ENCODE results near the gene RARG.

RARG gene

DNA sequence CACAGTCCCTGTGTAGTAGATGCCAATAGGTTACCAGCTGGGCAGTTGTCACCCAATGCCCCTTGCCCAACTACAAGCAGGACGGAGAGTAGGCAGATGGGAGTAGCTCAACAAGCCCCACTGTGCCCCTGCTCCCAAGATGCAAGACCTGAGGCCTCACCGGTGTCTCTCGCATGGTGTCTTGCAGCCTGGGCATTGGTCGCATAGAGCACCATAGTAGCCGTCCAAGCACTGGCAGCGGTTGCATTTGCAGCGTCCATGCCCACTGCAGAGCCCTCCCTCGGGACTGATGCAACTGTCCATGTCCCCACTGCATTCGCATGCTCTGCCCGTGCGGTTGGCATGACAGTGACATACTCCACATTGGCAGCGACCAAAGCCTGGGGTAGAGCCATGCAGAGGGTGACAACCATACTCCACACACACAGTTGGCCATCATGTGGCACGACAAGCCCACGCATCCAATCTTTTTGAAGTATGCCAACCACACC lies 39.4 kb downstream of the RARG start:
- Histone ChIP-seq H3K27me3 (ENCODE audit: control insufficient read depth in 1 of 2, insufficient read depth in 1 of 2, low read length in 2 of 2) (peaks cover 0 to 42% of the 10 kb centered on the region in 2 experiments), H3K14ac (ENCODE audit: low read length in 2 of 2) (no peak overlapping the region), H3K27ac (ENCODE audit: low read length, poor library complexity, severe bottlenecking) (no peak overlapping the region), H3K9me3 (ENCODE audit: control insufficient read depth, low read length) (no peaks in the 10 kb centered on the region), H4K91ac (ENCODE audit: low read length) (no peak overlapping the region), H3K18ac (ENCODE audit: low read depth in 1 of 2, low read length in 2 of 2) (no peak overlapping the region), H3K4me3 (ENCODE audit: insufficient read depth in 1 of 2, low read depth in 1 of 2, low read length in 2 of 2) (no peak overlapping the region), H2BK5ac (ENCODE audit: low read depth, low read length, poor library complexity, severe bottlenecking) (no peak overlapping the region), H4K8ac (ENCODE audit: low read length) (no peak overlapping the region), H3K4me1 (ENCODE audit: control insufficient read depth, insufficient read depth, low read depth, low read length) (peaks cover 6% of the 10 kb centered on the region), H3K23ac (ENCODE audit: low read length in 2 of 2) (no peak overlapping the region), H3K36me3 (ENCODE audit: control insufficient read depth in 1 of 2, insufficient read depth in 2 of 2, low read depth in 1 of 2, low read length in 2 of 2) (peaks cover 28 to 33% of the 10 kb centered on the region in 2 experiments), H2BK12ac (ENCODE audit: low read length in 2 of 2) (no peak overlapping the region), H2BK120ac (ENCODE audit: low read depth, low read length) (no peak overlapping the region), H2BK15ac (ENCODE audit: low read depth, poor library complexity, severe bottlenecking) (no peak overlapping the region), H3K4ac (ENCODE audit: low read depth in 1 of 2, low read length in 2 of 2) (no peak overlapping the region), H3K9ac (ENCODE audit: low read length) (no peak overlapping the region), H3K4me2 (ENCODE audit: low read length, poor library complexity, severe bottlenecking) (no peak overlapping the region), H2AK5ac (ENCODE audit: low read length, severe bottlenecking) (no peak overlapping the region), H2AFZ (ENCODE audit: low read depth, low read length) (no peak overlapping the region), H3K79me1 (replicated peaks; ENCODE audit: low read length, poor library complexity, severe bottlenecking) (no peaks in the 10 kb centered on the region)
- DNase-seq, result no peak
- 95% methylated on average over 14 of the region's 14 CpGs for WGBS

DNA sequence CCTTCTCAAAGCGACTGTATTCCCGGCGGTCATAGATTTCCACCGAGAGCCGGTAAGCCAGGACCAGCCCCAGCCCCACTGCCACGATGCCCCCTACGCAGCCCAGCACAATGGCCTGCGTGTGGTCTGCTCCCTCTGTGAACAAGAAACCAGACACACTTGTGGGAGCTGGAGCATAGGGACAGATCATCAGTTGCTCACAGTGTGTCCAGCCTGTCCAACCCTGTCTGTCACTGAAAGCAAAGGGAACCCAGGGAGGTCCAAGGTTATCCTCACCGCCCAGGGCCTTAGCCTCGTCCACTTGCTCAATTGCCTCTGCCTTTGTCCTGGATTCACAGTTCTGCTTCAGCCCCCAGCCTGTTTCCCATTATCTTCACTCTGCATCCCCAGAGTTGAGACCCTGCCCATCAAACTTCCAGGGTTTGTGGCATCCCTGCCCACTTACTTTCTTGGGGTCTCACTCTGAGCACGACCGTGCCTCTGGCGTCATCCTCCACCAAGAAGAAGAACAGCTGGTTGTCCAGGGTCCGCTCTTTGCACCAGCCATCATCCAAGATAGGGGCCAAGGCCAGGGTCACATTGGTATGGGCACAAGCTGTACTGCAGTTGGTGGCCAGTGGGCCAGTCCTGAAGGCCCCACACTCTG lies 40.0 kb downstream of the RARG start:
- Histone ChIP-seq H3K9me3 (ENCODE audit: control insufficient read depth, low read length) (no peaks in the 10 kb centered on the region), H3K4me2 (ENCODE audit: low read length, poor library complexity, severe bottlenecking) (no peak overlapping the region), H3K36me3 (ENCODE audit: control insufficient read depth in 1 of 2, insufficient read depth in 2 of 2, low read depth in 1 of 2, low read length in 2 of 2) (peaks cover 34 to 39% of the 10 kb centered on the region in 2 experiments), H2BK12ac (ENCODE audit: low read length in 2 of 2) (no peak overlapping the region), H4K91ac (ENCODE audit: low read length) (no peak overlapping the region), H3K27me3 (ENCODE audit: control insufficient read depth in 1 of 2, insufficient read depth in 1 of 2, low read length in 2 of 2) (peaks cover 0 to 36% of the 10 kb centered on the region in 2 experiments), H2BK120ac (ENCODE audit: low read depth, low read length) (no peak overlapping the region), H3K9ac (ENCODE audit: low read length) (no peak overlapping the region), H3K14ac (ENCODE audit: low read length in 2 of 2) (no peak overlapping the region), H2AK5ac (ENCODE audit: low read length, severe bottlenecking) (no peak overlapping the region), H3K23ac (ENCODE audit: low read length in 2 of 2) (no peak overlapping the region), H2AFZ (ENCODE audit: low read depth, low read length) (no peak overlapping the region), H4K8ac (ENCODE audit: low read length) (no peak overlapping the region), H3K4ac (ENCODE audit: low read depth in 1 of 2, low read length in 2 of 2) (no peak overlapping the region), H3K4me3 (ENCODE audit: insufficient read depth in 1 of 2, low read depth in 1 of 2, low read length in 2 of 2) (no peak overlapping the region), H2BK15ac (ENCODE audit: low read depth, poor library complexity, severe bottlenecking) (no peak overlapping the region), H3K27ac (ENCODE audit: low read length, poor library complexity, severe bottlenecking) (no peak overlapping the region), H3K79me1 (replicated peaks; ENCODE audit: low read length, poor library complexity, severe bottlenecking) (no peaks in the 10 kb centered on the region), H3K18ac (ENCODE audit: low read depth in 1 of 2, low read length in 2 of 2) (no peak overlapping the region), H2BK5ac (ENCODE audit: low read depth, low read length, poor library complexity, severe bottlenecking) (no peak overlapping the region), H3K4me1 (ENCODE audit: control insufficient read depth, insufficient read depth, low read depth, low read length) (peaks cover 6% of the 10 kb centered on the region)
- WGBS, result 95% methylated on average over 14 of the region's 14 CpGs
- no peak for DNase-seq

DNA sequence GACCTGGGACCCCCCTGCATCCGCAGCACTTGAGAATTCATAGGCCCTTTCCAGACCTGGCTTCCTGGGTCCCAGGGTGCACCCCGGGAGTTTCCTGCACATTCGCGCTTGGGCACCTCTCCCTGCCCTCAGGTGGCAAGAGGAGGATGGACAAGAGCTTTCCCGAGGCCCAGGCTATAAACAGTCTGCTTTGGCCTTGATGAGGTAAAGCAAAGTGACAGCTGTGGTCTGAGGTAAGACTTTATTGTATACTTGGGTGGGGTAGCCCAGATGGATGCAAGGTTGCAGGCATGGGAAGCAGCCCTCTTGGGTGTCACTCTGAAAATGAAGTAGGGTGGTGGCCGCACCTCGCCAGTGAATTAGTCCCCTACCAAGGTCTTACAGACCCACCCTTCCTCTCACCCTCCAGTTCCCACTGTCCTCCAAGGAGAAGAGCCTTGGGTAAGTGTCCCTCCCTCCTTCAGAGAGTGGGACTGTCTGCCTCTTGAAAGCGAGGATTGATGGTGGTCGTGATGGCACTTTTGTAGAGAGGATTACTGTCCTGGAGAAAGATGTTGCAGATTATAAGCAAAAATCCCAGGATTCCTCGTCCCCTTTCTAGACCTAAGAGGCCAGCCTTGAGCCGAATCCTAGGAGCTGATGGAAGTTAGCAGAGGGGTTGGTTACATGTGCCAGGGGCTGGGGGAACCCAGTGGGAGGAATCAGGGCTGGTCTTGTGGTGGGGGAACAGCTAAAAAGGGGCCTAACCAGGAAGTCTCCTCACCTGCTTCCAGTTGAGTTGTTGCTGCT lies 40.7 kb downstream of the RARG start:
- 96% methylated on average over 11 of the region's 11 CpGs for WGBS
- Histone ChIP-seq H4K8ac (ENCODE audit: low read length) (no peak overlapping the region), H3K27ac (ENCODE audit: low read length, poor library complexity, severe bottlenecking) (no peak overlapping the region), H3K4ac (ENCODE audit: low read depth in 1 of 2, low read length in 2 of 2) (no peak overlapping the region), H3K23ac (ENCODE audit: low read length in 2 of 2) (no peak overlapping the region), H3K27me3 (ENCODE audit: control insufficient read depth in 1 of 2, insufficient read depth in 1 of 2, low read length in 2 of 2) (peaks cover 0 to 29% of the 10 kb centered on the region in 2 experiments), H2BK120ac (ENCODE audit: low read depth, low read length) (no peak overlapping the region), H3K4me2 (ENCODE audit: low read length, poor library complexity, severe bottlenecking) (no peak overlapping the region), H3K4me3 (ENCODE audit: insufficient read depth in 1 of 2, low read depth in 1 of 2, low read length in 2 of 2) (no peak overlapping the region), H4K91ac (ENCODE audit: low read length) (no peak overlapping the region), H2BK5ac (ENCODE audit: low read depth, low read length, poor library complexity, severe bottlenecking) (no peak overlapping the region), H2AFZ (ENCODE audit: low read depth, low read length) (no peak overlapping the region), H3K14ac (ENCODE audit: low read length in 2 of 2) (no peak overlapping the region), H3K79me1 (replicated peaks; ENCODE audit: low read length, poor library complexity, severe bottlenecking) (no peaks in the 10 kb centered on the region), H2BK12ac (ENCODE audit: low read length in 2 of 2) (no peak overlapping the region), H3K4me1 (ENCODE audit: control insufficient read depth, insufficient read depth, low read depth, low read length) (peaks cover 6% of the 10 kb centered on the region), H2AK5ac (ENCODE audit: low read length, severe bottlenecking) (no peak overlapping the region), H3K18ac (ENCODE audit: low read depth in 1 of 2, low read length in 2 of 2) (no peak overlapping the region), H3K9ac (ENCODE audit: low read length) (no peak overlapping the region), H3K9me3 (ENCODE audit: control insufficient read depth, low read length) (no peaks in the 10 kb centered on the region), H3K36me3 (ENCODE audit: control insufficient read depth in 1 of 2, insufficient read depth in 2 of 2, low read depth in 1 of 2, low read length in 2 of 2) (peaks cover 36 to 46% of the 10 kb centered on the region in 2 experiments), H2BK15ac (ENCODE audit: low read depth, poor library complexity, severe bottlenecking) (no peak overlapping the region)
- DNase-seq, result no peak

DNA sequence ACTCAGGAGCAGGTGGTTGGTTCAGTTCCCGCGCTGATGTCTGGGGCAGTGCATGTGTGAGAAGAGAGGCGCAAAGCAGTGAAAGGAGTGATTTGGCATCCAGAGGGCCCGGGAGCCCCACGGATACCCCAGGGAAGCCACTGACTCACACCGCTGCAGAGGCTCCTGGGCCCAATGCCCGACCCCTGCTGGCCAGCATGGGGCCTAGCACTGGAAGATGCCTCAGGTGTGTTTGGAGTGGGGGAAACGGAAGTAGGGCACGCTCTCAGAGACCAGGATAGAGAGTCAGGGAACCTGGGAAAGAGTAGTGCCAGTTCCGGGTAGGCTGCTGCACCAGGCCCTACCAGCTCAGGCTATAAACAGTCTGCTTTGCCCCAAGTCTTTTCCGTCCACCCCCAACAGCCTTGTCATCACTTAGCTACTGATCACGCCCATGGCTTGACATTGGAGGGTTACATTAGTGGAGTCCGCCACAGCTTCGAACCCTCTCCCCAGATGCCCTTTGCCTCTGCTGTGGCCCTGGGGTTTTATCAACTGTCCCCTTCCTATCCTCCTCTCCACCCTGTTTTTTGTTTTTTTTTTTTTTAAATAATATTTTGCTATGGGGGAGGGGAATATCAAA lies 41.8 kb downstream of the RARG start:
- Histone ChIP-seq H3K4me2 (ENCODE audit: low read length, poor library complexity, severe bottlenecking) (no peak overlapping the region), H3K27ac (ENCODE audit: low read length, poor library complexity, severe bottlenecking) (no peak overlapping the region), H3K27me3 (ENCODE audit: control insufficient read depth in 1 of 2, insufficient read depth in 1 of 2, low read length in 2 of 2) (peaks cover 0 to 18% of the 10 kb centered on the region in 2 experiments), H3K18ac (ENCODE audit: low read depth in 1 of 2, low read length in 2 of 2) (no peak overlapping the region), H4K91ac (ENCODE audit: low read length) (no peak overlapping the region), H2AFZ (ENCODE audit: low read depth, low read length) (no peak overlapping the region), H3K9me3 (ENCODE audit: control insufficient read depth, low read length) (no peaks in the 10 kb centered on the region), H3K23ac (ENCODE audit: low read length in 2 of 2) (no peak overlapping the region), H2BK5ac (ENCODE audit: low read depth, low read length, poor library complexity, severe bottlenecking) (no peak overlapping the region), H4K8ac (ENCODE audit: low read length) (no peak overlapping the region), H3K4ac (ENCODE audit: low read depth in 1 of 2, low read length in 2 of 2) (no peak overlapping the region), H3K9ac (ENCODE audit: low read length) (no peak overlapping the region), H2BK15ac (ENCODE audit: low read depth, poor library complexity, severe bottlenecking) (no peak overlapping the region), H3K4me3 (ENCODE audit: insufficient read depth in 1 of 2, low read depth in 1 of 2, low read length in 2 of 2) (no peak overlapping the region), H3K4me1 (ENCODE audit: control insufficient read depth, insufficient read depth, low read depth, low read length) (peaks cover 6% of the 10 kb centered on the region), H3K79me1 (replicated peaks; ENCODE audit: low read length, poor library complexity, severe bottlenecking) (peaks cover 5% of the 10 kb centered on the region), H2BK120ac (ENCODE audit: low read depth, low read length) (no peak overlapping the region), H2AK5ac (ENCODE audit: low read length, severe bottlenecking) (no peak overlapping the region), H2BK12ac (ENCODE audit: low read length in 2 of 2) (no peak overlapping the region), H3K36me3 (ENCODE audit: control insufficient read depth in 1 of 2, insufficient read depth in 2 of 2, low read depth in 1 of 2, low read length in 2 of 2) (peaks cover 40 to 57% of the 10 kb centered on the region in 2 experiments), H3K14ac (ENCODE audit: low read length in 2 of 2) (no peak overlapping the region)
- peak; percentile 57 for DNase-seq
- WGBS, result 59% methylated on average over 12 of the region's 14 CpGs

Measured in mesenchymal stem cell (in vitro differentiated cells and primary cell).